Measurements from ENCODE around the gene NOX3. TPM values are rescaled to one million over a fixed set of nuclear protein-coding genes. Genes with fewer than 3 reads are reported as not detected.

NOX3 gene
- total and polyA plus RNA-seq, 9 of the 15 experiments (the other 6 are each of a cell fraction or from before 2014, with no cell fraction given) = not detected

GRCh38 chr6:155419161-155419560 lies 36.5 kb downstream of the NOX3 start (continued):
- no peak for TF ChIP-seq CHD7 (IDR thresholded peaks at IDR 0.05; ENCODE audit: low read depth, low read length)
- no peak for TF ChIP-seq TSC22D4 (tag; IDR thresholded peaks at IDR 0.05)
- no peak for TF ChIP-seq XRCC3 (IDR thresholded peaks at IDR 0.05)
- TF ChIP-seq ZNF668 (CRISPR knock-in tag; IDR thresholded peaks at IDR 0.05) = no peak
- no peak for TF ChIP-seq HMG20A (CRISPR knock-in tag; conservative IDR thresholded peaks at IDR 0.05)
- no peak for TF ChIP-seq IRF2 (CRISPR knock-in tag; IDR thresholded peaks at IDR 0.05)
- TF ChIP-seq PHF20 (IDR thresholded peaks at IDR 0.05; ENCODE audit: partially characterized antibody) = no peak
- TF ChIP-seq CSDE1 (IDR thresholded peaks at IDR 0.05) = no peak
- TF ChIP-seq RAD51 (IDR thresholded peaks at IDR 0.05; ENCODE audit: borderline replicate concordance, low read depth) = no peak

Data from K562 (cell line).